WTC11 (cell line): ENCODE measurements around the gene COL6A3. TPM values are rescaled to one million over a fixed set of nuclear protein-coding genes. Genes with fewer than 3 reads are reported as not detected.

Source experiments
- ATAC-seq: fragments of 200-7000 bp; cut with Tn5 transposase; 2 replicates; pipeline ENCODE4 v1.10.0; 2021; ENCODE audit warnings: mild to moderate bottlenecking, moderate library complexity
- CTCF ChIA-PET: fragments of 300-600 bp; sonication (Branson Sonifier 250); formaldehyde crosslinking; loops from one replicate; lab custom pipeline; 2021; ENCODE audit warnings: antibody characterized with exemption; lab: Charles Lee
- POLR2A ChIA-PET: fragments of 350-600 bp; sonication (Branson Sonifier 250); formaldehyde crosslinking; loops from one replicate; lab custom pipeline; 2021; ENCODE audit warnings: antibody characterized with exemption; lab: Charles Lee
- DNase-seq: peaks from one replicate; pipeline ENCODE4 v3.0.0; 2021; ENCODE audit warnings: low spot score
- H3K27ac Mint-ChIP-seq: 2 replicates; pipeline ENCODE4 v1.8.0; 2021; ENCODE audit warnings: mixed read lengths
- H3K27me3 Mint-ChIP-seq: 2 replicates; pipeline ENCODE4 v1.8.0; 2021; ENCODE audit warnings: low read depth, mild to moderate bottlenecking, moderate library complexity, mixed read lengths
- H3K36me3 Mint-ChIP-seq: 2 replicates; pipeline ENCODE4 v1.8.0; 2021; ENCODE audit warnings: mixed read lengths
- H3K4me1 Mint-ChIP-seq: 2 replicates; pipeline ENCODE4 v1.8.0; 2022; ENCODE audit warnings: mixed read lengths
- H3K4me3 Mint-ChIP-seq: 2 replicates; pipeline ENCODE4 v1.8.0; 2021; ENCODE audit warnings: mild to moderate bottlenecking, moderate library complexity, mixed read lengths
- H3K9me3 Mint-ChIP-seq: 2 replicates; pipeline ENCODE4 v1.8.0; 2021; ENCODE audit warnings: mixed read lengths
- CBFB ChIP-seq: sonication (generic); formaldehyde crosslinking; IDR thresholded peaks from 2 replicates; pipeline ENCODE4 v1.8.1; 2022; ENCODE audit warnings: mild to moderate bottlenecking, low read depth, missing genetic modification reagents
- ELF4 ChIP-seq: sonication (generic); formaldehyde crosslinking; IDR thresholded peaks from 2 replicates; pipeline ENCODE4 v1.8.1; 2022; ENCODE audit warnings: low read depth, mild to moderate bottlenecking, moderate library complexity, missing genetic modification reagents
- EMX1 ChIP-seq: fragments of 250-450 bp; sonication (Bioruptor Pico); IDR thresholded peaks from 2 replicates; pipeline ENCODE4 v1.8.0; 2021; ENCODE audit warnings: mild to moderate bottlenecking
- JAZF1 ChIP-seq: fragments of 250-450 bp; sonication (Bioruptor Pico); IDR thresholded peaks from 2 replicates; pipeline ENCODE4 v1.9.0; 2021; ENCODE audit warnings: moderate library complexity, mild to moderate bottlenecking, inconsistent platforms
- JUN ChIP-seq: sonication (generic); formaldehyde crosslinking; IDR thresholded peaks from 2 replicates; pipeline ENCODE4 v1.8.0; 2023; ENCODE audit warnings: mild to moderate bottlenecking, missing genetic modification reagents
- NR2C2 ChIP-seq: sonication (generic); formaldehyde crosslinking; IDR thresholded peaks from 2 replicates; pipeline ENCODE4 v1.8.0; 2022; ENCODE audit warnings: mild to moderate bottlenecking, missing genetic modification reagents
- TEAD1 ChIP-seq: sonication (generic); formaldehyde crosslinking; IDR thresholded peaks from 2 replicates; pipeline ENCODE4 v1.8.0; 2022; ENCODE audit warnings: mild to moderate bottlenecking, missing genetic modification reagents
- ZNF138 ChIP-seq: sonication (generic); formaldehyde crosslinking; conservative IDR thresholded peaks from 2 replicates; pipeline ENCODE4 v1.8.1; 2022; ENCODE audit warnings: mild to moderate bottlenecking, moderate library complexity, missing genetic modification reagents
- ZNF219 ChIP-seq: sonication (generic); formaldehyde crosslinking; IDR thresholded peaks from 2 replicates; pipeline ENCODE4 v1.8.0; 2023; ENCODE audit warnings: missing genetic modification reagents, mild to moderate bottlenecking, borderline replicate concordance
- ZNF263 ChIP-seq: sonication (generic); formaldehyde crosslinking; IDR thresholded peaks from 2 replicates; pipeline ENCODE4 v1.8.1; 2022; ENCODE audit warnings: low read depth, mild to moderate bottlenecking, moderate library complexity, missing genetic modification reagents
- ZNF317 ChIP-seq: sonication (generic); formaldehyde crosslinking; IDR thresholded peaks from 2 replicates; pipeline ENCODE4 v1.8.1; 2023; ENCODE audit warnings: low read depth, mild to moderate bottlenecking, moderate library complexity, missing genetic modification reagents, borderline replicate concordance
- total RNA-seq: library from RNA; stranded (reverse); gene quantifications from 3 replicates; pipeline ENCODE4 v1.2.3, GENCODE V29; 2021
- TF ChIP-seq, protein P1 (sequence below): fragments of 250-450 bp; sonication (Bioruptor Pico); IDR thresholded peaks from 2 replicates; pipeline ENCODE4 v1.9.0; 2021; ENCODE audit warnings: mild to moderate bottlenecking
- TF ChIP-seq, protein P2 (sequence below): fragments of 250-450 bp; sonication (Bioruptor Pico); conservative IDR thresholded peaks from 2 replicates; pipeline ENCODE4 v1.9.0; 2021; ENCODE audit warnings: mild to moderate bottlenecking
- TF ChIP-seq, protein P3 (sequence below): fragments of 250-450 bp; sonication (Bioruptor Pico); IDR thresholded peaks from 2 replicates; pipeline ENCODE4 v1.9.0; 2021; ENCODE audit warnings: mild to moderate bottlenecking
- TF ChIP-seq, protein P4 (sequence below): sonication (generic); formaldehyde crosslinking; IDR thresholded peaks from 2 replicates; pipeline ENCODE4 v1.8.1; 2022; ENCODE audit warnings: missing genetic modification reagents, borderline replicate concordance
- TF ChIP-seq, protein P5 (sequence below): sonication (generic); formaldehyde crosslinking; IDR thresholded peaks from 2 replicates; pipeline ENCODE4 v1.8.0; 2023; ENCODE audit warnings: missing genetic modification reagents
- TF ChIP-seq, protein P6 (sequence below): sonication (generic); formaldehyde crosslinking; IDR thresholded peaks from 2 replicates; pipeline ENCODE4 v1.8.0; 2022; ENCODE audit warnings: missing genetic modification reagents

COL6A3 gene
- total RNA-seq, 1 experiment from 2014 or later = 2.6 TPM

DNA sequence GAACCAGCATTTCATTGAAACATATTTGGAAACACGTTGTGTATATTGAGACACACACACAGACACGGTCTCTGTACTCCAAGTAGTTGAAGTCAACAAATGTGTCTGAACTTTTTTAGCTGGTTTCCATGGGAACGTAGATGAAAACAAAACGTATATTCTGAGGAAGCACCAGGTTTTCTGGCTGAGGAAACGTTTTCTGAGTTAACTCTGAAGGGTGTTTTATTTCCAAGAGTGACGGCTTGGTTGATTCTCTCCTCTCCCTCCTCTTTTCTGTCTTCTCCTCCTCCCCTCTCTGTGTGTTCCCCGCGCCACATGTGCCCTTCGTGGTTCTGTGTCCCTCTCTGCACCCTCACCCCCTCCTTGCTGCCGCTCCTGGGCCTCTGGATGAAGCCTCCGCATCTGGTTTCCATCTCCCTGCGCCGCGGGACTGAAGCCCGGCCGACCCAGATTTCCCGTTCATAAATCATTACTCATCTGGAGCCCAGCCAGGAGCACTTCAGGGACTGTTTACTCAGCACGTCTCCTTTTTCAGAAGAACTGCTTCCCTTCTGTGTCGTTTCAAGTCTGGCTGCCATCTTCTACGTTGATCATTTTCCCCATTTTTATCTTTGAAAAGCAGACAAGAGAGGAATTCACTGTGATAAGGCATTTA, 122.7 kb downstream of the COL6A3 start (continued):
- TF ChIP-seq ELF4 (no peak), JUN (CRISPR knock-in tag) (no peak), CBFB (CRISPR knock-in tag) (no peak), EMX1 (CRISPR knock-in tag) (no peak), ZNF219 (CRISPR knock-in tag) (no peak), ZNF138 (CRISPR knock-in tag) (no peak)
- TF ChIP-seq, protein P1, sequence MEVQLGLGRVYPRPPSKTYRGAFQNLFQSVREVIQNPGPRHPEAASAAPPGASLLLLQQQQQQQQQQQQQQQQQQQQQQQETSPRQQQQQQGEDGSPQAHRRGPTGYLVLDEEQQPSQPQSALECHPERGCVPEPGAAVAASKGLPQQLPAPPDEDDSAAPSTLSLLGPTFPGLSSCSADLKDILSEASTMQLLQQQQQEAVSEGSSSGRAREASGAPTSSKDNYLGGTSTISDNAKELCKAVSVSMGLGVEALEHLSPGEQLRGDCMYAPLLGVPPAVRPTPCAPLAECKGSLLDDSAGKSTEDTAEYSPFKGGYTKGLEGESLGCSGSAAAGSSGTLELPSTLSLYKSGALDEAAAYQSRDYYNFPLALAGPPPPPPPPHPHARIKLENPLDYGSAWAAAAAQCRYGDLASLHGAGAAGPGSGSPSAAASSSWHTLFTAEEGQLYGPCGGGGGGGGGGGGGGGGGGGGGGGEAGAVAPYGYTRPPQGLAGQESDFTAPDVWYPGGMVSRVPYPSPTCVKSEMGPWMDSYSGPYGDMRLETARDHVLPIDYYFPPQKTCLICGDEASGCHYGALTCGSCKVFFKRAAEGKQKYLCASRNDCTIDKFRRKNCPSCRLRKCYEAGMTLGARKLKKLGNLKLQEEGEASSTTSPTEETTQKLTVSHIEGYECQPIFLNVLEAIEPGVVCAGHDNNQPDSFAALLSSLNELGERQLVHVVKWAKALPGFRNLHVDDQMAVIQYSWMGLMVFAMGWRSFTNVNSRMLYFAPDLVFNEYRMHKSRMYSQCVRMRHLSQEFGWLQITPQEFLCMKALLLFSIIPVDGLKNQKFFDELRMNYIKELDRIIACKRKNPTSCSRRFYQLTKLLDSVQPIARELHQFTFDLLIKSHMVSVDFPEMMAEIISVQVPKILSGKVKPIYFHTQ (CRISPR knock-in tag) = no peak
- TF ChIP-seq, protein P2, sequence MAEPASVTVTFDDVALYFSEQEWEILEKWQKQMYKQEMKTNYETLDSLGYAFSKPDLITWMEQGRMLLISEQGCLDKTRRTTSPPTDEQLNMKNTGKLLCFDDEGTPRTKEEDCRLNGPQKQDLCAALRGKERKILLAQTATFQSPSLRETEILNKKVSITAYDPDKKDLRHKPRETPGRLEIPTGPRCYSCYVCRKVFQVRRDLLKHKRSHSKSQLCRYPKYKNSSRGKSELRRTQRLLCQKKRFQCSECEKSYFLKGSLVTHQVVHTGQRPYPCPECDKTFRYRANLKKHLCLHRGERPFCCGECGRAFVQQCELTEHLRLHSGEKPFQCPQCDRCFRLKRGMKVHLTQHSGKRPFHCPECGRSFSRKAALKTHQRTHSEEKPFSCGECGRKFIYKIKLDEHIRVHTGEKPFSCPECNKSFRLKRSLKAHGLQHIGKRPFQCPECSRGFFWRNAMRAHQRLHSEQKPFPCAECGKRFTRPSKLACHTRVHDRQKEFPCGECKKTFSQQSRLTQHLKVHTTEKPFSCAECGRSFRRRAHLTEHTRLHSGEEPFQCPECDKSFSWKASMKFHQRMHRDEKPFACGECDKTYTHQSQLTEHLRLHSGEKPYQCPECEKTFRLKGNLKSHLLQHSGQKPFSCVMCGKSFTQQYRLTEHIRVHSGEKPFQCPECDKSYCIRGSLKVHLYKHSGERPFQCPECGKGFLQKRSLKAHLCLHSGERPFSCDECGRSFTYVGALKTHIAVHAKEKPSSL (CRISPR knock-in tag) = no peak

DNA sequence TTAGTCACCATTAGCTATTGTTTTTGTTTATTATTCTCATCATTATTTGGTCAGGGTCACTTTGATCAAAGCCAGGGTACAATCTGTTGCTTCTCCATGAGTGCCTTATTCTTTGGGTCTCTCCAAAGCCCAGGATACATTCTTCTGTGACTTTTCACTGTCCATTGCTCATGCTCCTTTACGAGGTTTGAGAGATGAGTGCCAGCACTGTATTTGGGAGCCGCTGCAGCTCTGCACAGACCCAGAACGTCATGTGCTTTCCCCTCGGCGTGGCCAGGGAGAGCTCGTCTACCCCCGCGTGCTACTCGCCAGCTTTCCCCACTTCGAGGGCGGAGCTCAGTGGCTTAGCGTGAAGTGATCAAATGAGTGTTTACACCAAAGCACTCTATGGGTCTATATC, 123.7 kb downstream of the COL6A3 start:
- ChIA-PET POLR2A (no interaction called here), CTCF (interaction anchor here (1.2 kb wide), 3 partner anchors 125 to 161 kb away, joined by 3 to 5 read pairs (median 4); no protein-coding TSS in a partner anchor)
- Mint-ChIP-seq H3K4me3 (no peak overlapping the region), H3K9me3 (peaks cover 22% of the 10 kb centered on the region), H3K27ac (no peak overlapping the region), H3K4me1 (peaks cover 12% of the 10 kb centered on the region), H3K36me3 (no peaks in the 10 kb centered on the region), H3K27me3 (no peaks in the 10 kb centered on the region; the same call in 1 of the 2 replicates)
- DNase-seq (no peak), ATAC-seq (no peak)
- no peak for TF ChIP-seq JAZF1
- TF ChIP-seq, all 79 proteins: peak for 0

DNA sequence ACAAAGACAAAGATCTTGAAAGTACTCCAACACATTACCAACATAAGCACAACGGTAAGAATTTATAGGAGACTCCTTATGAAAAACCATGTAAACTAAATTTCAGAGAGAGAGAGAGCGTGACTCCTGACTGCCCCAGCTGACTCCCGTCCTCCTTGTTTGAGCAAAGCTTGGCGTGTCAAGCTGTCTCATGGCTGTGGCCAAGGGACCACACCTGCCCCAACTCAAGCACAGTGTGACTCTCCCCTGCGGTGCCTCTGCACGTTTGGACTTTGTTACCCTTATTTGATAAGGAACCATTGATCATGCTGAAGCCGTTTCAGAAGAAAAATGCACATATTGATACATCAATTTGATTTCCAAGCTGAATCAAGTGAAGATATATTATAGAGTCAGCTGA, 124.8 kb downstream of the COL6A3 start:
- Mint-ChIP-seq H3K4me3 (no peak overlapping the region), H3K36me3 (no peaks in the 10 kb centered on the region), H3K4me1 (peaks cover 5% of the 10 kb centered on the region), H3K27ac (no peak overlapping the region), H3K9me3 (peaks cover 16% of the 10 kb centered on the region), H3K27me3 (no peaks in the 10 kb centered on the region; the same call in 1 of the 2 replicates)
- DNase-seq = no peak
- ATAC-seq = no peak
- CTCF ChIA-PET = interaction anchor here (1.2 kb wide), 1 partner anchor 123 kb away, joined by 5 read pairs; no protein-coding TSS in a partner anchor
- POLR2A ChIA-PET = no interaction called here
- TF ChIP-seq ZNF317 (no peak), NR2C2 (no peak), TEAD1 (CRISPR knock-in tag) (no peak), ZNF263 (CRISPR knock-in tag) (no peak)
- TF ChIP-seq, protein P3, sequence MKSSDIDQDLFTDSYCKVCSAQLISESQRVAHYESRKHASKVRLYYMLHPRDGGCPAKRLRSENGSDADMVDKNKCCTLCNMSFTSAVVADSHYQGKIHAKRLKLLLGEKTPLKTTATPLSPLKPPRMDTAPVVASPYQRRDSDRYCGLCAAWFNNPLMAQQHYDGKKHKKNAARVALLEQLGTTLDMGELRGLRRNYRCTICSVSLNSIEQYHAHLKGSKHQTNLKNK = no peak
- TF ChIP-seq, protein P4, sequence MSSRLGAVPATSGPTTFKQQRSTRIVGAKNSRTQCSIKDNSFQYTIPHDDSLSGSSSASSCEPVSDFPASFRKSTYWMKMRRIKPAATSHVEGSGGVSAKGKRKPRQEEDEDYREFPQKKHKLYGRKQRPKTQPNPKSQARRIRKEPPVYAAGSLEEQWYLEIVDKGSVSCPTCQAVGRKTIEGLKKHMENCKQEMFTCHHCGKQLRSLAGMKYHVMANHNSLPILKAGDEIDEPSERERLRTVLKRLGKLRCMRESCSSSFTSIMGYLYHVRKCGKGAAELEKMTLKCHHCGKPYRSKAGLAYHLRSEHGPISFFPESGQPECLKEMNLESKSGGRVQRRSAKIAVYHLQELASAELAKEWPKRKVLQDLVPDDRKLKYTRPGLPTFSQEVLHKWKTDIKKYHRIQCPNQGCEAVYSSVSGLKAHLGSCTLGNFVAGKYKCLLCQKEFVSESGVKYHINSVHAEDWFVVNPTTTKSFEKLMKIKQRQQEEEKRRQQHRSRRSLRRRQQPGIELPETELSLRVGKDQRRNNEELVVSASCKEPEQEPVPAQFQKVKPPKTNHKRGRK = no peak
- TF ChIP-seq, protein P5, sequence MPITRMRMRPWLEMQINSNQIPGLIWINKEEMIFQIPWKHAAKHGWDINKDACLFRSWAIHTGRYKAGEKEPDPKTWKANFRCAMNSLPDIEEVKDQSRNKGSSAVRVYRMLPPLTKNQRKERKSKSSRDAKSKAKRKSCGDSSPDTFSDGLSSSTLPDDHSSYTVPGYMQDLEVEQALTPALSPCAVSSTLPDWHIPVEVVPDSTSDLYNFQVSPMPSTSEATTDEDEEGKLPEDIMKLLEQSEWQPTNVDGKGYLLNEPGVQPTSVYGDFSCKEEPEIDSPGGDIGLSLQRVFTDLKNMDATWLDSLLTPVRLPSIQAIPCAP (CRISPR knock-in tag) = no peak
- TF ChIP-seq, protein P6, sequence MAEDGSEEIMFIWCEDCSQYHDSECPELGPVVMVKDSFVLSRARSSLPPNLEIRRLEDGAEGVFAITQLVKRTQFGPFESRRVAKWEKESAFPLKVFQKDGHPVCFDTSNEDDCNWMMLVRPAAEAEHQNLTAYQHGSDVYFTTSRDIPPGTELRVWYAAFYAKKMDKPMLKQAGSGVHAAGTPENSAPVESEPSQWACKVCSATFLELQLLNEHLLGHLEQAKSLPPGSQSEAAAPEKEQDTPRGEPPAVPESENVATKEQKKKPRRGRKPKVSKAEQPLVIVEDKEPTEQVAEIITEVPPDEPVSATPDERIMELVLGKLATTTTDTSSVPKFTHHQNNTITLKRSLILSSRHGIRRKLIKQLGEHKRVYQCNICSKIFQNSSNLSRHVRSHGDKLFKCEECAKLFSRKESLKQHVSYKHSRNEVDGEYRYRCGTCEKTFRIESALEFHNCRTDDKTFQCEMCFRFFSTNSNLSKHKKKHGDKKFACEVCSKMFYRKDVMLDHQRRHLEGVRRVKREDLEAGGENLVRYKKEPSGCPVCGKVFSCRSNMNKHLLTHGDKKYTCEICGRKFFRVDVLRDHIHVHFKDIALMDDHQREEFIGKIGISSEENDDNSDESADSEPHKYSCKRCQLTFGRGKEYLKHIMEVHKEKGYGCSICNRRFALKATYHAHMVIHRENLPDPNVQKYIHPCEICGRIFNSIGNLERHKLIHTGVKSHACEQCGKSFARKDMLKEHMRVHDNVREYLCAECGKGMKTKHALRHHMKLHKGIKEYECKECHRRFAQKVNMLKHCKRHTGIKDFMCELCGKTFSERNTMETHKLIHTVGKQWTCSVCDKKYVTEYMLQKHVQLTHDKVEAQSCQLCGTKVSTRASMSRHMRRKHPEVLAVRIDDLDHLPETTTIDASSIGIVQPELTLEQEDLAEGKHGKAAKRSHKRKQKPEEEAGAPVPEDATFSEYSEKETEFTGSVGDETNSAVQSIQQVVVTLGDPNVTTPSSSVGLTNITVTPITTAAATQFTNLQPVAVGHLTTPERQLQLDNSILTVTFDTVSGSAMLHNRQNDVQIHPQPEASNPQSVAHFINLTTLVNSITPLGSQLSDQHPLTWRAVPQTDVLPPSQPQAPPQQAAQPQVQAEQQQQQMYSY (CRISPR knock-in tag) = no peak
